GM18858 (cell line): ENCODE measurements around the gene RAB3IP.
"Not testable (repeated sequence)": the region's sequence is repeated elsewhere in the genome, so short reads cannot be mapped to it uniquely, and the experiment has no call there.

Experiments used
- ATAC-seq: cut with Tn5 transposase; IDR thresholded peaks from one replicate; pipeline ENCODE4 v1.9.1; 2021; ENCODE audit not compliant: unreplicated experiment

RAB3IP gene

GRCh38 chr12:69834147-69834546 is 95.5 kb downstream of the RAB3IP start:
- no peak for ATAC-seq

- ATAC-seq, result no peak
These were observed 95.9 kb downstream of the RAB3IP start for GRCh38 chr12:69834576-69834975.

- ATAC-seq, result no peak
These were observed 96.4 kb downstream of the RAB3IP start for GRCh38 chr12:69835081-69835480.

- ATAC-seq, result no peak
These were observed 97.4 kb downstream of the RAB3IP start for GRCh38 chr12:69836015-69836414.

- ATAC-seq, result no peak
These were observed 98.5 kb downstream of the RAB3IP start for GRCh38 chr12:69837191-69837590.

DNA sequence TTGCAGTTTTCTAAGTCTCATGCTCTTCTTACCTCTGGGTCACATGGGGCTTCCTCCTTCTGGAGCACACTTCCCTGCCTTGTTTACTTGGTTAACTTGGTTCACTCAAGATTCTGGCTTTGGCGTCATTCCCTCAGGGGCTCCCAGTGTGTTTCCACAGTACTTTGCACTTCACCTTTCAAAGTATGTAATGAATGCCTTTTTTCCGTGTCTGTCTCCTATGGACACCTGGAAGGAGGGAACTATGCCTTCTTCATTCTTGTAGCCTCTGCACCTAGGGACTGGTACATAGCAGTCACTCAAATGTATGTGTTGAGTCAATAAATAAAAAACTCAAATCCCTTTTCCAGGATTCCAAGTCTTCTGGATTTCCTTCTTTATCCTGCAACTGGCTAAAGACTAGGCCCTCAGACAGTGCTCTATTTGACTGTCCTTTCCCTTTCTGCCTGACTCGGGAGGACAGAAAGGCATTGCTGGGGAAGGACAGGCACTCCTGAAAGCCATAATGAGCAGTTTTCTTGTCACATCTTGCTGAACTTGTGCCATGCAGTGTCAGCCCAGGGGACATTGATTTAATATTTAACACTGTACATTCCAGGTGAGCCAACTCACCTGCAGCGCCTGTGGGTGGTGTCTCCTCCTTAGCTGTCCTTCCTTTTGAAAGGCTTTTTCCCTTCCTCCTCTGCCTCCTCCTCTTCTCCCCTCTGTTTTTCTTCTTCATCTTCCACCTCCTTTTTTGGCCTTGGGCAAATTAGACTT is 99.2 kb downstream of the RAB3IP start:
- ATAC-seq, result no peak

DNA sequence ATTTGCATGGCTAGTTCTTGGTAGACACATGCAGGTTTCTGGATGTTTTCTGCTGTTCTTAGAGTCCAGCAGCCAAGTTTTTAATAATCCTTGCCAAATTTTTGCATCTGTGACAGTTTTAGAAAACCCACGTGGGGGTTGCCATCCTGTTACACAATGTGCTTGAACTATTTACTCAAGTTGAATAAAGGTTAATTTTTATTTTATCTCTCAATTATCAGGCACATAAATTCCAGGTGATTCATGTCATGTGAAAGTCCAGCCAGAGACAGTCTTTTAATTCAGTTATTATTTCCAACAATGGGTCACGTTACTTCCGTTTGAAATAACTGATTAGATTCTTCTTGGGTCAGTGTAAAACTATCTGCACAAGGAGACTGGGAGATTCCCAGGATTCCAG is 102.1 kb downstream of the RAB3IP start:
- no peak for ATAC-seq

DNA sequence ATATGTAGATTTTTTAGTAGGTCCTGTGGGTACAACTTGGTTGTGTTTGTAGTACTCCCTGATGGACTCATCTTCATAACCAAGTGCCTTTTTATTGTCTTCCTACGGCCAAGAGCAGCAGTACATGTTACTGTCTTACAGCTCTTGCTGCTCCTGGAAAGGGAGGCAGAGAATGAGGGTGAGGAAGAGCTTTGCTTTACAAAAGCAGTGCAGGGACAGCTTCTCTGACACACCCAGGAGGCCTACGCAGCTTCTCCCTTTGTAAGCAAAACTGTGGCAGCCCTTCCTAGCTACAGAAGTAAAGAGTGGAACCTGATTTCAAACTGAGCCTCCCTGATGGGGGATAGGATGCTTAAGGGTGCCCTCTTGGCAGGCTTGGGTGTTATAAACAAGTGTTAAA is 104.9 kb downstream of the RAB3IP start:
- ATAC-seq, result no peak

GRCh38 chr12:69844416-69844815 is 105.8 kb downstream of the RAB3IP start:
- no peak for ATAC-seq

DNA sequence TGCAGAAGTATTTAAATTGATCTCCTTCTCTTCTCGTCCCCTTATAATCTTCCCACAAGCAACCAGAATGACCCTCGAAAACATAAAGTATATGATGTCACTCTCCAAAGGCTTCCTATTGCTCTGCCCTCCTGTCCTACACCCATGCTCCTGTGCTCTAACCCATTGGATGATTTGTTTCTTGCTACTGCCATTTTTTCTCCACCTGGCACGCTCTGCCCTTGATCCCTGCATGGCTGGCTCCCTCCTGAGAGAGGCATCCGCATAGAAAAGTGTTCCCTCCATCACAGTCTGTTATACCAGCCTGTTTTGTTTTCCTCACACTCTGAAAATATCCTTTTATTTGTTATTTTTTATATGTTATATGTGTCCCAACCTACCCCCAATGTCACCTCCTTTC is 106.2 kb downstream of the RAB3IP start:
- ATAC-seq, result no peak

GRCh38 chr12:69846976-69847375 is 108.3 kb downstream of the RAB3IP start:
- ATAC-seq, result no peak

DNA sequence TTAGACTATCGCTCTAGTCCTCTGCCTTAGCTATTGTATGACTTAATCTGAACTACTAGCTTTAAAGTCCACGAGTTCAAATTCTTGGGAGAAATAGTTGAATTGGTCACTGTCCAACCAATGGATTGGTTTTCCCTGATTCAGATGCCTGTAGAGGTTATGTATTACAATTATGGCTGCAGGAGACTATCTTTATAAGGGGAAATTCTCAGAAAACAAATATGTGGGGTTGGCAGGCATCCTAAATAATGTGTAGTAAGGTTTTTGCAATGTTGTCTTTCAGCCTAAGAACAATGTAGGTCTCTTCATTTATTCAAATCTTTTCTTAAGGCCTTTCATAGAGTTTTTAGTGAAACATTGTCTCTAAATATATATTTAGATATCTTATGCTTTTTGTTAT is 113.3 kb downstream of the RAB3IP start:
- no peak for ATAC-seq

DNA sequence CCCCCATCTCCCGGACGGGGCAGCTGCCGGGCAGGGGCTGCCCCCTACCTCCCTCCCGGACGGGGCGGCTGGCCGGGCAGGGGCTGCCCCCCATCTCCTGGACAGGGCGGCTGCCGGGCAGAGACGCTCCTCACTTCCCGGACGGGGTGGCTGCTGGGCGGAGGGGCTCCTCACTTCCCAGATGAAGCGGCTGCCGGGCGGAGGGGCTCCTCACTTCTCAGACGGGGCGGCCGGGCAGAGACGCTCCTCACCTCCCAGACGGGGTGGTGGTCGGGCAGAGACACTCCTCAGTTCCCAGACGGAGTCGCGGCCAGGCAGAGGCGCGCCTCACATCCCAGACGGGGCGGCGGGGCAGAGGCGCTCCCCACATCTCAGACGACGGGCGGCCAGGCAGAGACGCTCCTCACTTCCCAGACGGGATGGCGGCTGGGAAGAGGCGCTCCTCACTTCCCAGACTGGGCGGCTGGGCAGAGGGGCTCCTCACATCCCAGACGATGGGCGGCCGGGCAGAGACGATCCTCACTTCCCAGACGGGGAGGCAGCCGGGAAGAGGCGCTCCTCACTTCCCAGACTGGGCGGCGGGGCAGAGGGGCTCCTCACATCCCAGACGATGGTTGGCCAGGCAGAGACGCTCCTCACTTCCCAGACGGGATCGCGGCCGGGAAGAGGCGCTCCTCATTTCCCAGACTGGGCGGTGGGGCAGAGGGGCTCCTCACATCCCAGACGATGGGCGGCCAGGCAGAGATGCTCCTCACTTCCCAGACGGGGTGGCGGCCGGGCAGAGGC is 114.7 kb downstream of the RAB3IP start:
- not testable (repeated sequence) for ATAC-seq

- ATAC-seq, result no peak
These were observed 128.0 kb downstream of the RAB3IP start for GRCh38 chr12:69866698-69867097.

DNA sequence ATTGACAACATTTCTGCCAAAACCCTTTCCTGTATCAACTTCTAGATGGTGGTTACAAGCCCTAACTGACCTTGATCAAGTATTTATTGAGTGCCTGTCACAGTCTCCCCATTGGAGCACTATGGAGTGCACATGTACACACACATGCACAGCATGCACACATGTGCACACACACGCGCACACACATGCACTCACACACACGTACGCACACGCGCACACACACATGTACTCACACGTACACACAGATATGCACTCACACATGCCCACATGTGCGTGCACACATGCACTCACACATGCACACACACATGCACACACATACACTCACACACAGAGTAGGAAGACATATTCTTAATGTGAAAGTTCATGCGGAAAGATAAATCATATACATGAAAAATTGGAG is 130.0 kb downstream of the RAB3IP start:
- ATAC-seq, result no peak

- ATAC-seq, result no peak
These were observed 134.1 kb downstream of the RAB3IP start for GRCh38 chr12:69872804-69873203.
